Fibroblast of lung (primary cell): ENCODE results near the gene PIK3C2B. TPM values are rescaled to one million over a fixed set of nuclear protein-coding genes. Genes with fewer than 3 reads are reported as not detected.
A peak's percentile ranks its signal among the peaks of the same experiment; 100 is the strongest.

Experiments
- DNase-seq, 2 donors: peaks; one replicate each; pipeline versions ENCODE4 v3.0.0 to v3.0.0-alpha.2; 2010; ENCODE audit warnings: low read depth in 2 of 2
- H2AFZ ChIP-seq: 2 replicates; pipeline ENCODE4 v1.5.1; 2012; ENCODE audit warnings: low read length, control low read depth, inconsistent platforms
- H3K27ac ChIP-seq: 2 replicates; pipeline ENCODE4 v1.5.1; 2011; ENCODE audit warnings: low read length, control low read depth; ENCODE audit not compliant: insufficient read depth
- H3K27me3 ChIP-seq: 2 replicates; pipeline ENCODE4 v1.5.1; 2011; ENCODE audit warnings: mild to moderate bottlenecking, low read length; ENCODE audit not compliant: control insufficient read depth, insufficient read depth
- H3K36me3 ChIP-seq: 2 replicates; pipeline ENCODE4 v1.5.1; 2011; ENCODE audit warnings: low read length; ENCODE audit not compliant: control insufficient read depth, insufficient read depth
- H3K4me1 ChIP-seq: 2 replicates; pipeline ENCODE4 v1.5.1; 2011; ENCODE audit warnings: low read length; ENCODE audit not compliant: control insufficient read depth, insufficient read depth; ENCODE audit errors: extremely low read depth
- H3K4me2 ChIP-seq: 2 replicates; pipeline ENCODE4 v1.5.1; 2011; ENCODE audit warnings: low read length, control low read depth; ENCODE audit not compliant: insufficient read depth; ENCODE audit errors: extremely low read depth
- H3K4me3 ChIP-seq, 4 experiments: fragments of 200-600 bp in 1 of 4; sonication (generic) in 1 of 4; replicated peaks in 1 of 4; 2 replicates each; pipeline ENCODE4 v1.5.1; 2011 to 2016; ENCODE audit warnings: low read length in 4 of 4, low read depth in 3 of 4, mild to moderate bottlenecking in 3 of 4, control low read depth in 2 of 4, inconsistent platforms in 1 of 4, mixed read lengths in 1 of 4; ENCODE audit not compliant: insufficient read depth in 1 of 4; ENCODE audit errors: control extremely low read depth in 1 of 4
- H3K79me2 ChIP-seq: 2 replicates; pipeline ENCODE4 v1.5.1; 2012; ENCODE audit warnings: mild to moderate bottlenecking, low read length, inconsistent platforms; ENCODE audit not compliant: control insufficient read depth, insufficient read depth
- H3K9ac ChIP-seq: 2 replicates; pipeline ENCODE4 v1.5.1; 2011; ENCODE audit warnings: mild to moderate bottlenecking, low read length, control low read depth; ENCODE audit not compliant: insufficient read depth
- H3K9me3 ChIP-seq: 2 replicates; pipeline ENCODE4 v1.5.1; 2012; ENCODE audit warnings: low read depth, low read length; ENCODE audit not compliant: control insufficient read depth, insufficient read depth
- H4K20me1 ChIP-seq: 2 replicates; pipeline ENCODE4 v1.5.1; 2011; ENCODE audit warnings: low read length; ENCODE audit not compliant: control insufficient read depth, insufficient read depth; ENCODE audit errors: extremely low read depth
- EZH2 ChIP-seq: IDR thresholded peaks from 2 replicates; pipeline ENCODE4 v1.5.1; 2012; ENCODE audit warnings: low read length, control low read depth, mild to moderate bottlenecking; ENCODE audit errors: missing control alignments
- polyA plus RNA-seq, 2 donors: library from polyadenylated mRNA; depleted of rRNA in 1 of 2; stranded (reverse) in 1 of 2; unstranded in 1 of 2; fragments of >200 nt; gene quantifications; 2 replicates each; pipeline ENCODE4 v1.2.1, GENCODE V29; 2011 to 2012; ENCODE audit warnings: missing spikeins in 1 of 2
- total RNA-seq: library from RNA; depleted of rRNA; stranded (reverse); fragments of >200 nt; gene quantifications from 2 replicates; pipeline ENCODE4 v1.2.1, GENCODE V29; 2014
- TF ChIP-seq, protein P1 (sequence below), 2 donors: IDR thresholded peaks in 1 of 2; conservative IDR thresholded peaks in 1 of 2; 1 replicate in 1 of 2; 2 replicates in 1 of 2; pipeline ENCODE4 v1.5.1; 2011 to 2012; ENCODE audit warnings: low read length in 2 of 2, control low read depth in 1 of 2, inconsistent platforms in 1 of 2, low read depth in 1 of 2, mild to moderate bottlenecking in 1 of 2

Gene PIK3C2B
- total and polyA plus RNA-seq, 2 donors (not counting 1 experiment from before 2014, with no cell fraction given) = 2.4 to 2.5 TPM

DNA sequence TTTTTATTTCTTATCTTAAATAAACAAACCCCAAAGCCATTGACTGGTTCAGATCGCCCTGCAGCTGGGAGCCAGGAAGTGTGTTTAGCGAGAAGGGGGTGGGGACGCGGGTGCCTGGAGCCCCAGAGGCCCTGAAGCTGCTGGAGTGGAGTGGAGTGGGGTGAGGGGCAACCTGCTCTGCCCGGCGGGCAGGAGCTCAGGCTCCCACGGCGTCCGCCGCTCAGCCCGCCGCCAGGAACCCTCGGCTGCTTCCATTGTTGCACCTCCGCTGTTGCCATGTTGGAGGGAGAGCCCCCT, 673 bp downstream of the PIK3C2B start:
- peak overlapping the region; percentile 93 for H3K4me2 ChIP-seq
- H2AFZ ChIP-seq = peak overlapping the region; percentile 95
- no peaks in the 10 kb centered on the region for H3K9me3 ChIP-seq
- H4K20me1 ChIP-seq = no peaks in the 10 kb centered on the region
- peak overlapping the region; percentile 46 for H3K9ac ChIP-seq
- no peaks in the 10 kb centered on the region for H3K79me2 ChIP-seq
- no peaks in the 10 kb centered on the region for H3K36me3 ChIP-seq
- H3K4me1 ChIP-seq = peaks cover 3% of the 10 kb centered on the region
- peak overlapping the region; percentile 38 for H3K27ac ChIP-seq
- H3K4me3 ChIP-seq = peak overlapping the region; percentile 78 to 82 (median 79)
- no peak for TF ChIP-seq EZH2
- TF ChIP-seq, protein P1, sequence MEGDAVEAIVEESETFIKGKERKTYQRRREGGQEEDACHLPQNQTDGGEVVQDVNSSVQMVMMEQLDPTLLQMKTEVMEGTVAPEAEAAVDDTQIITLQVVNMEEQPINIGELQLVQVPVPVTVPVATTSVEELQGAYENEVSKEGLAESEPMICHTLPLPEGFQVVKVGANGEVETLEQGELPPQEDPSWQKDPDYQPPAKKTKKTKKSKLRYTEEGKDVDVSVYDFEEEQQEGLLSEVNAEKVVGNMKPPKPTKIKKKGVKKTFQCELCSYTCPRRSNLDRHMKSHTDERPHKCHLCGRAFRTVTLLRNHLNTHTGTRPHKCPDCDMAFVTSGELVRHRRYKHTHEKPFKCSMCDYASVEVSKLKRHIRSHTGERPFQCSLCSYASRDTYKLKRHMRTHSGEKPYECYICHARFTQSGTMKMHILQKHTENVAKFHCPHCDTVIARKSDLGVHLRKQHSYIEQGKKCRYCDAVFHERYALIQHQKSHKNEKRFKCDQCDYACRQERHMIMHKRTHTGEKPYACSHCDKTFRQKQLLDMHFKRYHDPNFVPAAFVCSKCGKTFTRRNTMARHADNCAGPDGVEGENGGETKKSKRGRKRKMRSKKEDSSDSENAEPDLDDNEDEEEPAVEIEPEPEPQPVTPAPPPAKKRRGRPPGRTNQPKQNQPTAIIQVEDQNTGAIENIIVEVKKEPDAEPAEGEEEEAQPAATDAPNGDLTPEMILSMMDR (conservative IDR thresholded peaks at IDR 0.05 in 1 of 2, IDR thresholded peaks at IDR 0.05 in 1 of 2; ENCODE audit: low read depth in 1 of 2, low read length in 2 of 2) = no peak
- peak in 1 of 2 donors; percentile 56 for DNase-seq
- peaks cover 41% of the 10 kb centered on the region for H3K27me3 ChIP-seq

DNA sequence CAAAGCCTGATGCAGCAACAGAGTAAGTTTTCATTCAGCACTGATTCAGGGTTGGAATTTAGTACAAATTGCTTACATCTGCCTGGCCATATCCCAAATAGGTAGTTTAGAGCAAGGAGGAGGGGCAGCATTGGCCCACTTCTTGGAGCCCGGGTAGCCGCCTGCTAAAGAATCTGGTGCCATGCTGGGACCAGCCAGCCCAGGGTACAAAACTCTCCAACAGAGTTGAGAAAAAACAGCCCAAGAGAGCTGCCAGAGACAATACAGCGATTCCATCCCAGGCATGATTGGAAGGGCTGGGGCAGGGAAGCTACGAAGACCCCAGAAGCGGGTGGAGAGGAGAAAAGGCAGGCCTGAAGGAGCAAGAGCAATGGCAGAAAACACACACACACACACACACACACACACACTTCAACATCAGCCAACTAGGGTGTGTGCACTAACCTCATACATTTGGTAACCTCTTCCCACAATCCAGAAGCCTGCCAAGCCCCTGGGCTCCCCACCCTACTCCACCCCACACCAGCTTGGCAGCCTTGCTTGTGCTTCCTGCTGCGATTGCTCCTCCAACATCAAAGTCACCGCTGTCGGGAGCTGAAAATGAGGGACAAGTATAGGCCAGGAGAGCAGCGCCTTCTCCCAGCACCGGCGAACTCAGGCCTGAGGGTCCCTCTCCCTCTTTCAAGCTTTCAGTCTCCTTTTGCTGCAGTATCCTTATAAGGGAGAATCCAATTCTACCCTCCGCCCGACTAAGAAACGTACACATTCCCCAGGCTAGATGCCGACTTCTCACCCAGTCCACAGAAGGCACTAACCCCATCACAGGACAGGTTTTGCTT, 1.2 kb downstream of the PIK3C2B start:
- peak; percentile 80 to 93 for DNase-seq
- Histone ChIP-seq H3K4me2 (peak overlapping the region; percentile 93), H2AFZ (peak overlapping the region; percentile 34), H3K27me3 (peaks cover 44% of the 10 kb centered on the region), H3K27ac (no peak overlapping the region), H4K20me1 (no peaks in the 10 kb centered on the region), H3K4me1 (peaks cover 3% of the 10 kb centered on the region), H3K9me3 (no peaks in the 10 kb centered on the region), H3K36me3 (no peaks in the 10 kb centered on the region), H3K4me3 (peak overlapping the region; percentile 78 to 82 (median 79)), H3K9ac (no peak overlapping the region), H3K79me2 (no peaks in the 10 kb centered on the region)
- TF ChIP-seq, protein P1 (conservative IDR thresholded peaks at IDR 0.05 in 1 of 2, IDR thresholded peaks at IDR 0.05 in 1 of 2; ENCODE audit: low read depth in 1 of 2, low read length in 2 of 2) = no peak
- TF ChIP-seq EZH2 = no peak

GRCh38 chr1:204491655-204492054, 3.0 kb downstream of the PIK3C2B start:
- no peaks in the 10 kb centered on the region for H3K9me3 ChIP-seq
- H2AFZ ChIP-seq = no peak overlapping the region
- DNase-seq = no peak
- H4K20me1 ChIP-seq = no peaks in the 10 kb centered on the region
- no peaks in the 10 kb centered on the region for H3K36me3 ChIP-seq
- H3K27ac ChIP-seq = no peak overlapping the region
- peaks cover 3% of the 10 kb centered on the region for H3K4me1 ChIP-seq
- no peak for TF ChIP-seq EZH2
- TF ChIP-seq, protein P1 (conservative IDR thresholded peaks at IDR 0.05 in 1 of 2, IDR thresholded peaks at IDR 0.05 in 1 of 2; ENCODE audit: low read depth in 1 of 2, low read length in 2 of 2) = no peak
- no peak overlapping the region for H3K4me2 ChIP-seq
- no peak overlapping the region for H3K9ac ChIP-seq
- peaks cover 33% of the 10 kb centered on the region for H3K27me3 ChIP-seq
- H3K4me3 ChIP-seq = no peak overlapping the region
- no peaks in the 10 kb centered on the region for H3K79me2 ChIP-seq
